ENCODE results near the gene TBL1X. TPM values are rescaled to one million over a fixed set of nuclear protein-coding genes. Genes with fewer than 3 reads are reported as not detected.

TBL1X gene
- total RNA-seq, 6 donors from 2014 or later = 6.3 to 21.4 (median 12.8) TPM

DNA sequence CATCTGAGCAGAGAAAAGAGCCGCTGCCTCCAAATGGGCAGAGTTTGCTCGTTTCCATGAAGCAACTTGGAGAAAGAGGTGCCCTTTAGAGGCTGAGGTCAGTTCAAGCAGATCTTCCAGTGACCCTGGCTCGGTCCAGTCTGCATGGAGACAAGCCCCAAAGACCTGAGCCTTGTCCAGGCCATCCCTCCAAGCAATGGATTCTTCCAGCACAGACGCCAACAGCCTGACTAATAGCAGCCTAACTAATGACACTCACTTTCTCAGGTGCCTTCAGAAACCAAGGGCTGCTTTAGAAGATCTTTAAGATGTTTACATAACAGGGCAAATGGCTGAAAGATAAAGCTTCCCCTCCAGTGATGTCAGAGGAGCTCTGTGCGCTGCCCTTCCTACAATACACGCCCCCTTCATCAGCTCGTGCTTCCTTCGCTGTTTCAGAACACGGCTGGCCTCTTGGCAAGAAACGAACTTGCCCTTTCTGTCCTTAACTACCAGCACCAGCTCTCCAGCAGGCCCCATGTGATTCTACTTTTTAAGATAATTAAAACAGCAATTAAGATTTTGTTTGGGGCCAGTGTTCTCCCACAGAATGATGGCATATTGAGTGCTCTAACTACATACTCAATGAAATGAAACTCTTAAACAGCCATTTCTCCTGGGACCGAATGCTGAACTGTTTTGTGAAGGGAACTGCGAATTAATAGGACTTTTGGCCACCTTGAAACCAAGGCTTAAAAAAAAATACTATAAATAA, 181.8 kb downstream of the TBL1X start:
- Histone ChIP-seq H3K4me1 (no peaks in the 10 kb centered on the region), H3K27ac (no peak overlapping the region), H3K4me3 (no peak overlapping the region), H3K36me3 (no peaks in the 10 kb centered on the region), H3K27me3 (no peaks in the 10 kb centered on the region), H3K9me3 (no peaks in the 10 kb centered on the region)
- ATAC-seq (ENCODE audit: low FRiP score in 2 of 2) = no peak
- WGBS, 2 donors = 72 to 91% methylated on average over 11 to 12 of the region's 12 CpGs
- no peak for DNase-seq
- TF ChIP-seq POLR2AphosphoS5 (IDR thresholded peaks at IDR 0.05) (no peak), POLR2A (IDR thresholded peaks at IDR 0.05) (no peak), EP300 (IDR thresholded peaks at IDR 0.05) (no peak)
- TF ChIP-seq, protein P1, sequence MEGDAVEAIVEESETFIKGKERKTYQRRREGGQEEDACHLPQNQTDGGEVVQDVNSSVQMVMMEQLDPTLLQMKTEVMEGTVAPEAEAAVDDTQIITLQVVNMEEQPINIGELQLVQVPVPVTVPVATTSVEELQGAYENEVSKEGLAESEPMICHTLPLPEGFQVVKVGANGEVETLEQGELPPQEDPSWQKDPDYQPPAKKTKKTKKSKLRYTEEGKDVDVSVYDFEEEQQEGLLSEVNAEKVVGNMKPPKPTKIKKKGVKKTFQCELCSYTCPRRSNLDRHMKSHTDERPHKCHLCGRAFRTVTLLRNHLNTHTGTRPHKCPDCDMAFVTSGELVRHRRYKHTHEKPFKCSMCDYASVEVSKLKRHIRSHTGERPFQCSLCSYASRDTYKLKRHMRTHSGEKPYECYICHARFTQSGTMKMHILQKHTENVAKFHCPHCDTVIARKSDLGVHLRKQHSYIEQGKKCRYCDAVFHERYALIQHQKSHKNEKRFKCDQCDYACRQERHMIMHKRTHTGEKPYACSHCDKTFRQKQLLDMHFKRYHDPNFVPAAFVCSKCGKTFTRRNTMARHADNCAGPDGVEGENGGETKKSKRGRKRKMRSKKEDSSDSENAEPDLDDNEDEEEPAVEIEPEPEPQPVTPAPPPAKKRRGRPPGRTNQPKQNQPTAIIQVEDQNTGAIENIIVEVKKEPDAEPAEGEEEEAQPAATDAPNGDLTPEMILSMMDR (IDR thresholded peaks at IDR 0.05) = no peak

DNA sequence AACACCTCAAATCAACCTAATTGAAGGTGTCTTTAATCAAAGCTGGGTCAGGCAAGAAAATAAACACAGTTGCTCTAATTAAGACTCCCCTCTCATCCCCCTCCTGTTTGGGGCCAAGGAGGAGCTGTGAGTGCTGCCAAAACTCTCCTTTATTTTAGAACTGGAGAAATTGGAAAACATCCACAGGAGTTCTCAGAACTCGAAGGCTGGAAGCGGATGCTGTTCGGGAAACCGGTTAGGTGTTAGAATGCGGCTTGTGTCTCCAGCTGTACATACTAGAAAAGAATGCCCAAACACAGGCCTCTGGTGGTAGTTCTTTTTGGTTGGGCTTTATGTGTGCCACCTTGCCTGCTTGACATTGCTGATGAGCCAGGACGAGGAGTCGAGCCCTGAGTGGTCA, 182.6 kb downstream of the TBL1X start:
- TF ChIP-seq EP300 (IDR thresholded peaks at IDR 0.05) = no peak
- no peak for TF ChIP-seq POLR2A (IDR thresholded peaks at IDR 0.05)
- TF ChIP-seq, protein P1 (IDR thresholded peaks at IDR 0.05) = no peak
- no peak for TF ChIP-seq POLR2AphosphoS5 (IDR thresholded peaks at IDR 0.05)
- no peak for DNase-seq

DNA sequence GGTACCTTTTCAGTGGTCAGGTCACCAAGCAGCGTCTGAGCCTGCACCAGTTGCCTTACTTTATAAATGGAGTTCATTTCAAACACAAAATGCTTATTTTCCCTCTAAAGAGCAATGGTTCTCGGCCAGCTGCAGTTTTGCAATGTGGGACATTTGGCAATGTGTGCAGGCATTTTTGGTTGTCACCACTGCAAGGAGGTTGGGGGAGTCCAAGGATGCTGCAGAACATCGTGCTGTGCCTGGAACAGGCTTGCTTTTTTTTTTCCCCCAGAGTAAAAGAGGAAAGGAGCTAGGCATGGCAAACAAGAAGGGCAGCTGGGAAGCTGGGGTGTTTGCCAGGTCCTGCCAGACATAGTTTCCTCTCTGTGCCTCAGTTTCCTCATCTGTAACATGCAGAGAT, 185.2 kb downstream of the TBL1X start:
- ATAC-seq (ENCODE audit: low FRiP score in 2 of 2) (no peak), DNase-seq (no peak)
- WGBS, 2 donors = 76% methylated on average over 2 to 3 of the region's 3 CpGs
- no peaks in the 10 kb centered on the region for H3K4me1 ChIP-seq
- H3K4me3 ChIP-seq = no peak overlapping the region
- H3K27ac ChIP-seq = no peak overlapping the region
- no peaks in the 10 kb centered on the region for H3K27me3 ChIP-seq
- TF ChIP-seq, protein P1 (IDR thresholded peaks at IDR 0.05) = no peak
- TF ChIP-seq POLR2A (IDR thresholded peaks at IDR 0.05) (no peak), EP300 (IDR thresholded peaks at IDR 0.05) (no peak), POLR2AphosphoS5 (IDR thresholded peaks at IDR 0.05) (no peak)
- H3K9me3 ChIP-seq = no peaks in the 10 kb centered on the region
- no peaks in the 10 kb centered on the region for H3K36me3 ChIP-seq

More for the DNA sequence above, 182.6 kb downstream of the TBL1X start:
- Histone ChIP-seq H3K27ac (no peak overlapping the region), H3K36me3 (no peaks in the 10 kb centered on the region), H3K9me3 (no peaks in the 10 kb centered on the region), H3K4me3 (no peak overlapping the region), H3K4me1 (no peaks in the 10 kb centered on the region), H3K27me3 (no peaks in the 10 kb centered on the region)
- ATAC-seq (ENCODE audit: low FRiP score in 2 of 2) = no peak
- WGBS, 2 donors = 33 to 72% methylated on average over 7 of the region's 7 CpGs

DNA sequence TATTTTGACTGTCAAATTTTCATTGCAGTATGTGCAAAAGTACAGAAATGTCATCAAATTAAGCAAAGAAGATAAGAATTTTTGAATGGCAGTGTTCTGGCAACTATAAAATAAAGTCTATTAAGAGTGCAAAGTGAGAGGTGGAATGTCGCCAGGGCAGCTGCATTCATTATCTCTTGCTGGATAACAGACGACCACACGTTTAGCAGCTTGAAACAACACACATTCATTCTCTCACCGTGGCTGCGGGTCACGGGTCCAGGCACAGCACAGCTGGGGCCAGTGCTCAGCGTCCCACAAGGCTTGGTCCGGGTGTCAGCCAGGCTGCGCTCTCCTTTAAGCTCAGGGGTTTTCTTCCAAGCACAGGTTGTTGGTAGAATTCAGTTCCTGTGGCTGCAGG, 186.9 kb downstream of the TBL1X start:
- DNase-seq = no peak
- H3K4me3 ChIP-seq = no peak overlapping the region
- 71 to 82% methylated on average over 6 to 9 of the region's 9 CpGs for WGBS, 2 donors
- H3K27me3 ChIP-seq = no peaks in the 10 kb centered on the region
- no peaks in the 10 kb centered on the region for H3K4me1 ChIP-seq
- no peaks in the 10 kb centered on the region for H3K9me3 ChIP-seq
- no peak for ATAC-seq (ENCODE audit: low FRiP score in 2 of 2)
- H3K36me3 ChIP-seq = no peaks in the 10 kb centered on the region
- no peak overlapping the region for H3K27ac ChIP-seq
- TF ChIP-seq POLR2AphosphoS5 (IDR thresholded peaks at IDR 0.05) = no peak
- TF ChIP-seq POLR2A (IDR thresholded peaks at IDR 0.05) = no peak
- TF ChIP-seq, protein P1 (IDR thresholded peaks at IDR 0.05) = no peak
- TF ChIP-seq EP300 (IDR thresholded peaks at IDR 0.05) = no peak

DNA sequence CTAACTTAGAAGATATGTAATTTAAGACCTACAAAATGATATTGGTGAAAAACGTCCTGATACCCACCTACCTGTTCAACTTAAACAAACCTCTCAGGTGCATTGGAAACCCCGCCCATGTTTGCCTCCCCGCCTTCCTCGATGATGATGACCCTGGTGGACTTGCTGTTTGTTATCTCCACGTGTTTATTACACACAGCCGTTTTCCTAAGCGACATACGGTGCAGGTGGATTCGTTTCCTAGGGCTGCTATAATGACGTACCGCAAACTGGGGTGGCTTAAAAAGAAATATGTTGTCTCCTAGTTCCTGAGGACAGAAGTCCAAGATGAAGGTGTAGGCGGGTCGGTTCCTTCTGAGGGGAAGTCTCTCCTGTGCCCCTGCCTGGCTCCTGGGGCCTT, 190.1 kb downstream of the TBL1X start:
- ATAC-seq (ENCODE audit: low FRiP score in 2 of 2) = no peak

More for the DNA sequence above, 190.1 kb downstream of the TBL1X start:
- Histone ChIP-seq H3K27ac (no peak overlapping the region), H3K4me1 (no peaks in the 10 kb centered on the region), H3K36me3 (no peaks in the 10 kb centered on the region), H3K9me3 (no peaks in the 10 kb centered on the region), H3K4me3 (no peak overlapping the region), H3K27me3 (no peaks in the 10 kb centered on the region)
- TF ChIP-seq, protein P1 (IDR thresholded peaks at IDR 0.05) = no peak
- TF ChIP-seq POLR2AphosphoS5 (IDR thresholded peaks at IDR 0.05) = no peak
- no peak for TF ChIP-seq EP300 (IDR thresholded peaks at IDR 0.05)
- no peak for TF ChIP-seq POLR2A (IDR thresholded peaks at IDR 0.05)
- WGBS, 2 donors = 87 to 93% methylated on average over 13 of the region's 13 CpGs
- no peak for DNase-seq
